GM19238 (cell line): ENCODE results near the gene SAYSD1.

Source experiments
- DNase-seq: peaks from one replicate; pipeline ENCODE4 v3.0.0; 2011; ENCODE audit warnings: low spot score; ENCODE audit not compliant: insufficient read length

SAYSD1 gene

GRCh38 chr6:39079197-39080125 lies 35.5 kb downstream of the SAYSD1 start:
- no peak for DNase-seq

GRCh38 chr6:39078695-39079094 lies 36.3 kb downstream of the SAYSD1 start:
- no peak for DNase-seq

DNA sequence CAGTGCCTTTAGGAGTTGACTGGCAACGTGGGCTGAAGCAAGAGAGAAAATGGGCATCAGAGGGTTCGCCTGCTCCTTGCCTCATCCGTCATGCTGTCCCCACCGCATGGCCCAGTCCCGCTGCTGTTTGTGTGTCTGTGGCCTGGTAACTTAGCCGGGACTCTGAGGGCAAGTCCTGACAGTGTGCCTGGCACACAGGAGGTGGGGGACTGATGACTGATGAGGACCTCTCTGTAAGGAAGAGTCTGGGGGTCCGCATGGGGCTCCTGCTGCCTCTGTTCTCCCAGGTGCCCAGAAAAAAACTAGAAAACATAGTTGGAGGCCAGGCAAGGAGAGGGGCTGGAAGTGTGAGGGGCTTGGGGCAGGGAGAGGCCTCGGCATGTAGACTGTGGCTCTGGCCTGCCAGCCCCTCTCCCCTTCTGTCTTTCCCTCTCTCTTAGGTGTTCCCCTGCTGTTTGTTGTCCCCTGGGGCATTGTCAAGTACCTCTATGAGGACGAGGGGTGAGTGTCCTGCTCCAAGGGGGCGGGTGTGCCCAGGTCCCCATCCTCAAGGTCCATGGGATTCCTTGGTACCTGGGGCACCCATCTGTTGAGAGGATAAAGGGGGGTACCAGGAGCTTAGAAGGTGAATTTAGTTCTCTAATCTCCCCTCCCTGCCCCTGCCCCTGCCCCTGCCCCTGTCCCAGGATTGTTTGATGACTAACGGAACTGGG lies 36.9 kb downstream of the SAYSD1 start:
- DNase-seq: no peak

- DNase-seq: no peak
Observed at GRCh38 chr6:39076623-39077535, 38.1 kb downstream of the SAYSD1 start.

DNA sequence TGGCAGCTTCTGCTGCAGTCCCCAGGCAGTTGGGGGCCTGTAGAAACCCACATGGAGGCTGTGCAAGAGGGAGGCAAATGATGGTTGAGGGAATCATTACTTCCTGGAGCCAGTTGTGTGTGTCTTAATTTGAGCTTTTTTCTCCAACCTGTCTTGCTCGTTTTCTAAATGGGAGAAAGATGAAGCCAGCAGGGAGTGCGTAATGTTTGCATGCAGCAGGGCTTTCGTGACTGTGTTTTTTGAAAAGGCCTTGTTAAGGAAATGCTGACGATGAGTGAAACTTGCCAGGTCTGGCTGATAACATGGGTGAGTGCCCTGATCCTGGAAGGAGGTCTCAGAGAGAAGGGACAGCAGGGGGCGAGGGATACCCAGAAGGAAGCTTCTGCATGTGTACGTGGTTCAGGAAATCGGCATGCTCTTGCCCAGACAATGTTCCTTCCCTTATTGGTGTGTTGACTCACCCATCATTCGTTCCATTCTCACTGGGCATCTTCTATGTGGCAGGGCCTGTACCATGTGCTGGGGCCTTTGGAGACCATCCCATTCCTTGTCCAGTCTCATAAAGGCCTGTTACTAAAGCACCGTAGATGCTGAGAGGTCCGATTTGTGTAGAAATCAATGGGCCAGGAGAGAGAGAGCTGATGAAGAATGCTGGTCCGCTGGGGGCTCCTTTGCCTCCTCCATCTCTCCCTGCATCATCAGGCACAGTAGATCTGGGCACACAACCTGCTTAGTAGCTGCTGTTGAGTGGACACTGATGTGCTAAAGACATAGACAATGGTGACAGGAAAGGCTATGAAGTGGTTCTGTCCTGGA lies 39.0 kb downstream of the SAYSD1 start:
- DNase-seq: no peak

DNA sequence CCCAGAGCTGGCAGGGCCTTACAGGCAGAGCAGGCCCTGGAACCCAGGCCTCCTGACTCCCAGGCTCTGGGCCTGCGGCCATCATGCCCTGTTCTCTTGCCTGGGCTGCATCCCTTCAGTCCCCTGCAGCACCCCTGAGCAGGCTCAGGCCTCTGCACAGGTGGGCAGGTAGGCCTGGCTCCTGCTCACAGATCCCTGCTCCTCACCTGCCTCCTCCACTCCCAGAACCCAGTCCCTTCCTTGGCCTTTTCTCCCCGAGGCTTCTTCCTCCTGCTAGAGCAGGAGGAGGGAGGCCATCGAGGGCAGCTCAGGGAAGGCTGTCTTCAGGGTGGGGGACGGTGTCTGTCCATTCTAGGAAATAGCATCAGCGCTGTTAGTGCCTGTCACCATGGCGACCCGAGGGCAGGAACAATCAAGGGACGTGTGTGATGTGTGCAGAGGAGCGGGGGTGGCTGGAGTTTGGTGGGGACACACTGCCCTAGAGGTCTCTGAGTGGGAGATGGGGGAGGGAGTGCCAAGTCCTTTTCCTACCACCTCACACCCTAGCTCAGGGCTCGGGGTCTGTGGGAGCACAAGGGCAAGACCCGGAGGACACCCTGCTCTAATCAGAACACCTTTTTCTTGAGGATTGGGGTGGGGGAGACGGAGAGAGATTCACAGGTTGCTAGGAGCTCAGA lies 39.8 kb downstream of the SAYSD1 start:
- DNase-seq: no peak

- no peak for DNase-seq
Observed at GRCh38 chr6:39074486-39074885, 40.5 kb downstream of the SAYSD1 start.

- DNase-seq: no peak
Observed at GRCh38 chr6:39073471-39074355, 41.3 kb downstream of the SAYSD1 start.

DNA sequence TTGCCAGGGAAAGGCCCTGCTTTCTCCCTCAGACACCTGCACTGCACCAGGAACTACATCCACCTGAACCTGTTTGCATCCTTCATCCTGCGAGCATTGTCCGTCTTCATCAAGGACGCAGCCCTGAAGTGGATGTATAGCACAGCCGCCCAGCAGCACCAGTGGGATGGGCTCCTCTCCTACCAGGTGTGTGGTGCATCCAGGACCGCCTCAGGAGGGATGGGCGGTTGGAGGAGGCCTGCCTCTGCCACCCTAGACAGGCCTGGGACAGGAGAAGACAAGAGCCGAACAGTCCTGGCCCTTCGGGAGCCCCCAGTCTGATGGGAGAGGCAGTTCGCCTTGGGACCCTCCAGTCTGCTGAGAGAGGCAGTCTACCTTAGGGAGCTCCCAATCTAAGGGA lies 42.2 kb downstream of the SAYSD1 start:
- DNase-seq: no peak

DNA sequence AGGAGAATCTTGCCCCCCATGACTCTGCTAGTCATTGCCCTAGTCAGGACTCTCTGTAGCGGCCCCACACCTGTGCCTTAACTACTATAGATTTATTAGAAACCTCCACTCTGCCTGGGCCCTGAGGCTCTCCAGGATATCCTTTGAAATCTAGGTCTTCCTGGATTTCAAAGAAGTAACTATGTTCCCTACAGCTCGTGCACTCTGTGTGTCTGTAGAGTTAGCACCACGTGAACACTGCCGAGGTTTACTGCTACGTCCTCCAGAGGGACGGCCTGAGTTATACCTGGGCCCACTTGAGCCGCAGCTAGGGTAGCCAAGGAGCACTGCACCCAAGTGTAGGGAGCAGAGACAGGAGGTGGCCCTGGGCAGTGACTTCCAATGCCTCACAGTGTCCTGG lies 46.6 kb downstream of the SAYSD1 start:
- no peak for DNase-seq

GRCh38 chr6:39065561-39065960 lies 49.4 kb downstream of the SAYSD1 start:
- no peak for DNase-seq

GRCh38 chr6:39063526-39063925 lies 51.5 kb downstream of the SAYSD1 start:
- no peak for DNase-seq

- DNase-seq: no peak
Observed at GRCh38 chr6:39062014-39062740, 52.8 kb downstream of the SAYSD1 start.

GRCh38 chr6:39061588-39061987 lies 53.4 kb downstream of the SAYSD1 start:
- DNase-seq: no peak

- no peak for DNase-seq
Observed at GRCh38 chr6:39061182-39061581, 53.8 kb downstream of the SAYSD1 start.

DNA sequence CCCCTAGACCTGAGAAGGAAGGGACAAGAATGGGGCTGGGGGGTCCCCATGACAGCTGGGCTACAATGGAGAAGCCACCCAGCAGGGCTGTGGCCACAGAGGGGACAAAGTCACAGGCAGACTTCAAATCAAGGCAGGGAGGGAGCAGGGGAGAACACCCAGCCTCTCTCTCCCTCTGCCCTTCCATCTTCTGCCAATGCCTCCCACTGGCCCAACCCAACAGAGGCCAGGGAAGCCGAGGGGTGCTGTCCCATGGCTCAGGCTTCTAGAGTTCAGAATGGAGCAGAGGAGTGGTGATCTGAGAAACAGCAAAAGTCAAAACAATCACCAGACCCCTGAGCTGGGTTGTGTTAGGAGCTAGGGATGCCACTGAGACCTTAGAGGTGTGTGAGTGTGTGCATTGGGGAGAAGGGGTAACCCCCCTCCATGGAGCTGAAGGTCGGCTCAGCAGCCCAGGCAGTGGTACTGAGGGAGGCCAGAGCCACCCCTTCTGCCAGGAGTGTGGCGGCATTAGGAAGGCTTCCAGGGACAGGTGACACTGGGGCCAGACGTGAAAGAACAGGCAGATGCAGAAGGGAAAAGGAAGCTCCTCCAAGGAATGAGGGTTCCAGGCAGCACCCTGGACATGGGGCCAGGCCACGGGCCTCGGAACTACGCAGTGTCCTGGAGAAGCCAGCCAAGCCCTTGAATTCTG lies 54.4 kb downstream of the SAYSD1 start:
- no peak for DNase-seq

DNA sequence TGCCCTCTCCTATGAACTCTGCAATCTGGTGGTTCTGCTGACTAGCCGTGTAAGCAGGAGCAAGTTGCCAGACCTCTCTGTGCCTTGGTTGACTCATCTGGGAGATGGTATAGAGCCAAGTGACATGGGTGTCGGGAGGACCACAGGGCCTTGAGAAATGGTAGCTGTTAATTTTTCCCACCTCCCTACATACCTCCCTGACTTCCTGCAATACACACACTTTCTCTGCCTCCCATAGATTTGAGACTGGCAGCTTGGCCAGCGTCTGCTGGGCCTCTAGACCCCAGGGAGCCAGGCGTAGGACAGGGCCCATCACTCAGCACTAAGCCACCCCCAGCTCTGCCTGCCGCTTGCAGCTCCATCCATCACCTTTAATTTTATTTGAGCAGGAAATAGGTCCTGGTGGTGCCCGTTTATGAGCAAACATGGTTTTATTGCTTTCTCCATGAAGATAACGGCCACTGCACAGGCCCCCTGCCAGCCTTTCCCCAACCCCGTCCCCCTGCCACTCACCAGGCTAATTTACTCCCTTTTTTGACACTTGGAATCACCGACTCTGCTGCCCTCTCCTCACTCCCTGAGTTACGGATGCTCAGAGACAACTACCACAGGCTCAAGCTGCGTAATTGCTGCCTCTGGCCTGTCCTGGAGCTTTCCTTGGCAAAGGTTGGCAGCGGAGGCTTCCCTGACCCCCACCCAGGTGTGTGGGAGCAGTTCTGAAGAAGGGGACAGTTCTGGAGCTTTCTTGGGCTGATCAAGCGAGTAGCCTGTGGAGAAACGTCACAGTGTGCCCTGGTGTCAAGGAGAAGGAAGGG lies 55.3 kb downstream of the SAYSD1 start:
- DNase-seq: no peak
